PC-3 (cell line): Measurements from ENCODE around the gene NUFIP2. TPM values are rescaled to one million over a fixed set of nuclear protein-coding genes. Genes with fewer than 3 reads are reported as not detected.

Experiments used
- ATAC-seq: fragments of 200-7000 bp; cut with Tn5 transposase; 2 replicates; pipeline ENCODE4 v1.9.1; 2020; ENCODE audit warnings: mild to moderate bottlenecking, moderate library complexity
- BruUV-seq: library from RNA; stranded (reverse); fragments of 400-500 nt; replicated peaks from 2 replicates; lab custom pipeline; 2021; lab: Mats Ljungman, UMichigan
- CTCF ChIA-PET: fragments of 300-600 bp; sonication (Branson Sonifier 250); formaldehyde crosslinking; loops from one replicate; lab custom pipeline; 2022; ENCODE audit warnings: antibody characterized with exemption; lab: Charles Lee
- POLR2A ChIA-PET: fragments of 300-600 bp; sonication (Branson Sonifier 250); formaldehyde crosslinking; loops from one replicate; lab custom pipeline; 2022; ENCODE audit warnings: antibody characterized with exemption; ENCODE audit not compliant: unreplicated experiment; lab: Charles Lee
- DNase-seq: peaks from one replicate; pipeline ENCODE4 v3.0.0-alpha.2; 2015
- H2AFZ ChIP-seq: fragments of 300-600 bp; sonication (generic); 2 replicates; pipeline ENCODE4 v1.6.0; 2016; ENCODE audit warnings: antibody characterized with exemption, low read length
- H3F3A ChIP-seq: fragments of 300-600 bp; sonication (generic); one replicate; pipeline ENCODE4 v1.6.0; 2017; ENCODE audit warnings: antibody characterized with exemption, low read length, control low read depth, mild to moderate bottlenecking; ENCODE audit not compliant: unreplicated experiment
- H3K27ac ChIP-seq: fragments of 300-600 bp; sonication (generic); 2 replicates; pipeline ENCODE4 v1.5.1; 2016; ENCODE audit warnings: mild to moderate bottlenecking, low read length
- H3K27me3 ChIP-seq: fragments of 300-600 bp; sonication (generic); 2 replicates; pipeline ENCODE4 v1.6.1; 2016; ENCODE audit warnings: low read length, mixed read lengths
- H3K36me3 ChIP-seq: fragments of 300-600 bp; sonication (generic); 2 replicates; pipeline ENCODE4 v1.6.1; 2016; ENCODE audit warnings: low read depth, mixed run types, low read length, mixed read lengths
- H3K4me1 ChIP-seq: fragments of 300-600 bp; sonication (generic); 2 replicates; pipeline ENCODE4 v1.5.1; 2016; ENCODE audit warnings: low read length; ENCODE audit not compliant: insufficient read depth
- H3K4me2 ChIP-seq: fragments of 300-600 bp; sonication (generic); 2 replicates; pipeline ENCODE4 v1.6.0; 2016; ENCODE audit warnings: low read length
- H3K4me3 ChIP-seq: fragments of 300-600 bp; sonication (generic); 2 replicates; pipeline ENCODE4 v1.5.1; 2016; ENCODE audit warnings: mild to moderate bottlenecking, low read length, mixed read lengths
- H3K79me2 ChIP-seq: fragments of 300-600 bp; sonication (generic); 2 replicates; pipeline ENCODE4 v1.6.1; 2017; ENCODE audit warnings: low read length, mixed read lengths
- H3K9ac ChIP-seq: fragments of 300-600 bp; sonication (generic); 2 replicates; pipeline ENCODE4 v1.6.0; 2016; ENCODE audit warnings: mild to moderate bottlenecking, low read length
- H3K9me2 ChIP-seq: fragments of 300-600 bp; sonication (generic); replicated peaks from 2 replicates; pipeline ENCODE4 v1.6.1; 2016; ENCODE audit warnings: mixed run types, low read length, mixed read lengths
- H3K9me3 ChIP-seq: fragments of 300-600 bp; sonication (generic); 2 replicates; pipeline ENCODE4 v1.6.1; 2016; ENCODE audit warnings: low read length, mixed read lengths
- H4K20me1 ChIP-seq: fragments of 300-600 bp; sonication (generic); 2 replicates; pipeline ENCODE4 v1.6.1; 2016; ENCODE audit warnings: low read length, mixed read lengths
- CTCF ChIP-seq: fragments of 300-600 bp; sonication (generic); conservative IDR thresholded peaks from 2 replicates; pipeline ENCODE4 v1.5.1; 2017; ENCODE audit warnings: antibody characterized with exemption, low read depth, mild to moderate bottlenecking, low read length
- EZH2 ChIP-seq: fragments of 300-600 bp; sonication (generic); IDR thresholded peaks from one replicate; pipeline ENCODE4 v1.6.1; 2017; ENCODE audit warnings: antibody characterized with exemption, mild to moderate bottlenecking, low read length; ENCODE audit not compliant: unreplicated experiment
- EZH2phosphoT487 ChIP-seq: fragments of 300-600 bp; sonication (generic); IDR thresholded peaks from 2 replicates; pipeline ENCODE4 v1.6.1; 2018; ENCODE audit warnings: mild to moderate bottlenecking, antibody characterized with exemption, low read length, borderline replicate concordance
- intact Hi-C: fragments of 100-400 bp; cut with micrococcal nuclease; formaldehyde crosslinking; loops from 2 replicates; pipeline ENCODE4 v1.9.0; 2023
- total RNA-seq: library from RNA; depleted of rRNA; stranded (reverse); fragments of >200 nt; gene quantifications from 2 replicates; pipeline ENCODE4 v1.2.3, GENCODE V29; 2014

The NUFIP2 gene
- total RNA-seq, 1 experiment from 2014 or later = 16.1 TPM

GRCh38 chr17:29322363-29322762 lies 28.4 kb upstream of the NUFIP2 start:
- Histone ChIP-seq H2AFZ (no peak overlapping the region), H3K27me3 (no peaks in the 10 kb centered on the region), H4K20me1 (no peaks in the 10 kb centered on the region), H3K4me3 (no peak overlapping the region), H3K9ac (no peak overlapping the region), H3K9me2 (no peaks in the 10 kb centered on the region), H3K9me3 (no peaks in the 10 kb centered on the region), H3F3A (no peaks in the 10 kb centered on the region), H3K36me3 (no peaks in the 10 kb centered on the region), H3K4me1 (no peaks in the 10 kb centered on the region), H3K79me2 (no peaks in the 10 kb centered on the region), H3K4me2 (no peak overlapping the region), H3K27ac (no peak overlapping the region)
- no TSS peak for BruUV-seq
- no peak for ATAC-seq
- DNase-seq = no peak
- TF ChIP-seq CTCF (no peak), EZH2 (no peak), EZH2phosphoT487 (no peak)
- intact Hi-C loops = no loop called here
- CTCF ChIA-PET = no interaction called here
- POLR2A ChIA-PET = no interaction called here

- ChIA-PET POLR2A (interaction anchor here (0.6 kb wide), 1 partner anchor 27 kb away, joined by 4 read pairs; no protein-coding TSS in a partner anchor), CTCF (no interaction called here)
- no peaks in the 10 kb centered on the region for H3K4me1 ChIP-seq
- intact Hi-C loops = no loop called here
- H3K27me3 ChIP-seq = no peaks in the 10 kb centered on the region
- DNase-seq = no peak
- no peaks in the 10 kb centered on the region for H3K9me2 ChIP-seq
- no peak overlapping the region for H3K4me2 ChIP-seq
- H3K27ac ChIP-seq = no peak overlapping the region
- no peaks in the 10 kb centered on the region for H3F3A ChIP-seq
- BruUV-seq = no TSS peak
- H3K9me3 ChIP-seq = no peaks in the 10 kb centered on the region
- TF ChIP-seq CTCF (no peak), EZH2 (no peak), EZH2phosphoT487 (no peak)
- ATAC-seq = no peak
- no peaks in the 10 kb centered on the region for H3K79me2 ChIP-seq
- H4K20me1 ChIP-seq = no peaks in the 10 kb centered on the region
- no peaks in the 10 kb centered on the region for H3K36me3 ChIP-seq
- H3K9ac ChIP-seq = no peak overlapping the region
- no peak overlapping the region for H2AFZ ChIP-seq
- no peak overlapping the region for H3K4me3 ChIP-seq
These were observed 9.4 kb upstream of the NUFIP2 start for GRCh38 chr17:29303386-29303785.

GRCh38 chr17:29299031-29299430 lies 5.1 kb upstream of the NUFIP2 start:
- DNase-seq (no peak), ATAC-seq (no peak)
- Histone ChIP-seq H3K79me2 (no peaks in the 10 kb centered on the region), H3K36me3 (no peaks in the 10 kb centered on the region), H3K9me3 (no peaks in the 10 kb centered on the region), H3F3A (no peaks in the 10 kb centered on the region), H3K4me1 (peaks cover 5% of the 10 kb centered on the region; the same call in 1 of the 2 replicates), H2AFZ (no peak overlapping the region), H3K4me3 (no peak overlapping the region), H3K9ac (no peak overlapping the region), H3K27ac (no peak overlapping the region), H3K9me2 (no peaks in the 10 kb centered on the region), H3K27me3 (no peaks in the 10 kb centered on the region), H4K20me1 (no peaks in the 10 kb centered on the region), H3K4me2 (no peak overlapping the region)
- BruUV-seq = no TSS peak
- intact Hi-C loops = no loop called here
- ChIA-PET POLR2A (no interaction called here), CTCF (interaction anchor here (0.5 kb wide), 1 partner anchor 50 kb away, joined by 4 read pairs; no protein-coding TSS in a partner anchor)
- TF ChIP-seq CTCF (no peak), EZH2phosphoT487 (no peak), EZH2 (no peak)
